Measurements from ENCODE around the gene WAPL. TPM values are rescaled to one million over a fixed set of nuclear protein-coding genes. Genes with fewer than 3 reads are reported as not detected.

The WAPL gene
- total RNA-seq, 1 experiment from 2014 or later: 32.1 TPM

DNA sequence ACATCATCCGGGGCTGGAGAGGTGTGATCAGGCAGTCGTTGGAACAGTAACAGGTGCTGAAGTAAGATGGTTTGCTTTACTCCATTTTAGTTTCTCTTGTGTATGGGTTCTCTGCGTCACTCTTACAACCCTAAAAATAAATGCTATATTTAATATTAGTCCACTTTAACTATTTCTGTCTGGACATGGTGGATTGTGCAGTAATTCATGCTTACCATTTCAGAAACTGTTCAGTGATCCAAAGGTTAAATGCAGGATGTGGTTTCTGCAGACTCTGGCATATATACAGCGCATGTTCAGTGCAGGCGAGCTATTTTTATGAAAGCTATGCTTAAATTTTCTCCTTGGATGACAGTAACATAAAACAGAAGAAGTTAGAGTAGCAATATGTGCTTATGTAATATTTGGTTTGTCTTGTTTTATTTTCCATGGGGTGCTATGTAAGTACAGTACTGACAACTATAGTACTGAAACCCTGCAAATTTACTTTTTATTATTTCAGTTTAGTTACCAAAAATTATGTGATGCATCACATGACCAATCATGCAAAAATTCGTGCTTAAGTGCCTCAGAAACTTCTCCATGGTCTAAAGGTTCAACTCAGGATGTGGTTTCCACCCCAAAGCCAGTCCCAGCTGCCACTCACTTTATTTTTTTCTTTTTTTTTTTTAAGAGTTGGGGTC is 108.4 kb downstream of the WAPL start:
- peak; percentile 30 for DNase-seq (ENCODE audit: low read depth)

- no peak for DNase-seq (ENCODE audit: low read depth)
These were observed 109.6 kb downstream of the WAPL start for GRCh38 chr10:86411852-86412560.

DNA sequence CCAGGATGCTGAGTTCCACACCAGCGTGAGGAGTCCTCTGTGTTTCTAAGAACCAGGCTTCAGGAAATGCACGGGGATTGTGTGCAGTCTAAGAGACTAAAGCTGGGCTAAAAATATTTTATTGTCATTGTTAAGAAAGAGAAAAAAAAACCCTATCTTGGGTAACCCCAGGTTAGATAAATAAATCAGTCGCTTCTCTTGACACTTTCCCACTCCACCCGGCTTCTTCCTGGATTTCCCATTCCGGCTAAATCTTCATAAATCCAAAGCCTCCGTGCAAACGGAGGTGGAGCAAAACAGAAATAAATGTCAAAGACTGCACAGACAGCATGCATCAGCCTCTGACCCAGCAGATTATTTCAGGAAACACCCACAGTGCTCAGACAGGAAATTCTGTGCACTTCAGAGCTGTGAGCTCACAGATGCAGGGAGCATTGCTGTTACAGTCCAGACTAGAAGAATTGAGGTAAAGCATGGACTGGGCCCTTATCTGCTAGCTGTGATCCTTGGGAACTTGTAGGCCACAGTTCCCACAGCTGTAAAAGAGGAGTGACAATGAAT is 110.2 kb downstream of the WAPL start:
- peak; percentile 56 for DNase-seq (ENCODE audit: low read depth)

GRCh38 chr10:86410542-86411124 is 111.0 kb downstream of the WAPL start:
- DNase-seq (ENCODE audit: low read depth): peak; percentile 27

GRCh38 chr10:86409183-86409582 is 112.4 kb downstream of the WAPL start:
- no peak for DNase-seq (ENCODE audit: low read depth)

DNA sequence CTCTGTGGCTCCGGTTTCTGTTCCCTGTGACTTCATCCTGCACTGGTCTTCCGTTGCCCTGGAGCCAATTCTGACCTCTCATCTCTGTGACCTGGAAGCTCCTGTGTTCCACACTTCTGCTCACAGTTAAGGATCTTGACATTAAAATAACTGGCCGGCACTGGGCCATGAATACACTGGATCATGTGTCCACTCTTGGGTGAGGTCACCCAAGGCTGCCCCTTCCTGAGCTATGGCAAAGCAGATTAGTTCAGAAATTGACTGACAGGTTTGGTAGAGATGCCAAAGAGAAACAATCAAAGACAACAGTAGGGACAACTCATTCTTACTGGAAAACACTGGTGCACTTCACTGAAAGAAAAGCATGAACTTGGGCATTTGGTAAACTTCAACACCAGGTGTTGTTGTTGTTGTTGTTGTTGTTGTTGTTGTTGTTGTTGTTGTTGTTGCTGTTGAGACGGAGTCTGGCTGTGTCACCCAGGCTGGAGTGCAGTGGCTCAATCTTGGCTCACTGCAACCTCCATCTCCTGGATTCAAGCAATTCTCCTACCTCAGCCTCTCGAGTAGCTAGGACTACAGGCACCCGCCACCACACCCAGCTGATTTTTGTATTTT is 118.3 kb downstream of the WAPL start:
- no peak for DNase-seq (ENCODE audit: low read depth)

DNA sequence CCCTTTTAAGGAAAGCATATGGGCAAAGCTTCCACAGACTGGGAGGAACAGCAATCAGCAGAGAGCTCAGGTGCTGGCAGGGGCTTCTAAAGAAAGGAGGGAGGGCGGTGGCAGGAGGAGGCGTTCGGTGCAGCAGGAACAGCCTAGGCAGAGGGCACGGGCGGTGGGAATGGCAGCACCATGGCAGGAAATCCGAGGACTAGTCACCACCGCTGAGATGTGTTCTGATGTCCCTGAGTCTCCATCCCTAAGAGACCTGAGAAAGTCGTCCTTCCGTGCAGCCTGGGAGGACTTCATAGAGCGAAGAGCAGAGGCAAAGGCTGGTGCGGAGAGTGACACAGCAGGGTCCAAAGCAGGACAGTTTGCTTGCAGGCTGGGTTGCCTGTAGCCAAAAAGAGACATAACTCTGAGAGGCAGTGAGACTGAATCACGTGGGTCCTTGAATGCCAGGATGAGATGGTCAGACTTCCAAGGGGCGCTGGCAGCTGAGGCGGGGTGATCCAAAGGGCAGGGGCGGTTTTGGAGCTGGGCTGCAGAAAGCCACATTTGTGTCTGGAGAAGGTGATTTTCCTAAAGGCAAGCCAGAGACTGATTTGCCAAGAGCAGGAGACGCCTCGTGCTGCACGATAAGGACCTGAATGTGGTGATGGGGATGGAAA is 119.2 kb downstream of the WAPL start:
- DNase-seq (ENCODE audit: low read depth): peak; percentile 27

DNA sequence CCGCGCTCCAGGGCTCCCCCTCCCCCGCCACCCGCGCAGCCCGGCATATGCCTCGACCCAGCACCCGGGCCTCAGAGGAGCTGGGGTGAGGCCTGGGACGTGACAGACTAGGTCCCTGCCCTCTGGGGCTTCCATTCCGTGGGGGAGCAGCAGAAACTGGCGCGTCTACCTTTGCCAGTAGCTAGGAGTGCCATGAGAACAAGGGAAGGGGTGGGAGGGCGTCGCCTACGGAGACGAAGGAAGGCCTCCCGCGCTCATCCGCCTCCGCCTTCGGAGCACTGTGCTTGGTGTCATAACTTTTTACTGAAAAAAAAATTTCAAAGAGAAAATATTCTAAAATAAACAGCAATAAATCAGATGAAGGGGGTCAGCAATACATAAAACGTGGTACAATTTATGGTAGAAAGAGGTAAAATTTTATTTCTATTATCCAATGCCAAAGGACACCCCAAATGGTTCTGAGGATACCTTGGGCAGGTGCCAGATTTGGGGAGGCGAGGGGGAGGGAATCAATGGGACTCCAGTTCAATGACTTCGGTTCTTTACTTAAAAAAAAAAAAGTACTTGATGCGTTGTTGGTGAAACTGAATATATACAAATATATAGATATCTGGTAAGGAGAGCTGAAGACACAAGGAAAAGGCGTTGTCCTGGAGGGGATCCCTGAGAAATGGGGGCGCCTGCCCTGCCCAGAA is 119.9 kb downstream of the WAPL start:
- DNase-seq (ENCODE audit: low read depth): no peak

DNA sequence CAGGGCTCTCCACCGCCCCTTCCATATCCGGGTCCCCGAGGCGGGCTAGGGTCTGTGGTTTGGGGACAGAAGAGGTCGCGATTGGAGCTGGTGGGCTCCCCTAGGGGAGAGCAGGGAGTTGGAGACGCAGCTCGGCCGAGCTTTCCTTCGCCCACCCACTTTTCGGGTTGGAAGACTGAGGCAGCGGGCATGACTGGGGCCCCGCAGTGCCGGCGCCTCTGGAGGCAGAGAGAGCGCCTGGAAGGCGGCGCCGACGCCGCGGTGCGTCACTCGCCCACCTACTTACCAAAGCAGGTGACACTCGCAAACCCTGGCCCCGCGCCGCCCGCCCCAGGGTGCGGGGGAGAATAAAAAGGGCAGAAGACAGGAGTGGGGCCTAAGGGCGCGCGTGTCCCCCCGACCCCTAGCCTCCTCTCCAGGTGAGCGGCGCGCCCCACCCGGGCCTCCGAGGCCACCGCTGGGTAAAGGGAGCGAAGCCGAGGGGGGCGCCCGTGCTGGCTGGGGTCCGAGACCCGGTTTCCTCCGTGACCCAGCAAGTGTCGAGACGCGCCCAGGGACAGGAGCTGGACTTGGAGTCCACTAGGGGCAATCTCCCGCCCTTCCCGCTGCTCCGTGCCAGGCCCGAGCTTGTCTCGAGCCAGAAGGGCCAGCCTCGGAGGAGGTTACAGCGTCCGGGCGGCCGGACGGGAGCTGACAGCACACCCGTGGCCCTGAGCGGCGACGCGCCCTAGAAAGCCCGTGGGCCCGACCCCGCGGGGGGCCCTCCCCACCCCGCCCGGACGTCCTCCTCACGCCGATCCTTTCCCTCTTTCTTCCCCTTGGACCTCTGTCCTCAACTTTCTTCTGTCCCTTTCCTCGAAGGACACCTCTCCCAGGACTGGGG is 120.6 kb downstream of the WAPL start:
- DNase-seq (ENCODE audit: low read depth): no peak

DNA sequence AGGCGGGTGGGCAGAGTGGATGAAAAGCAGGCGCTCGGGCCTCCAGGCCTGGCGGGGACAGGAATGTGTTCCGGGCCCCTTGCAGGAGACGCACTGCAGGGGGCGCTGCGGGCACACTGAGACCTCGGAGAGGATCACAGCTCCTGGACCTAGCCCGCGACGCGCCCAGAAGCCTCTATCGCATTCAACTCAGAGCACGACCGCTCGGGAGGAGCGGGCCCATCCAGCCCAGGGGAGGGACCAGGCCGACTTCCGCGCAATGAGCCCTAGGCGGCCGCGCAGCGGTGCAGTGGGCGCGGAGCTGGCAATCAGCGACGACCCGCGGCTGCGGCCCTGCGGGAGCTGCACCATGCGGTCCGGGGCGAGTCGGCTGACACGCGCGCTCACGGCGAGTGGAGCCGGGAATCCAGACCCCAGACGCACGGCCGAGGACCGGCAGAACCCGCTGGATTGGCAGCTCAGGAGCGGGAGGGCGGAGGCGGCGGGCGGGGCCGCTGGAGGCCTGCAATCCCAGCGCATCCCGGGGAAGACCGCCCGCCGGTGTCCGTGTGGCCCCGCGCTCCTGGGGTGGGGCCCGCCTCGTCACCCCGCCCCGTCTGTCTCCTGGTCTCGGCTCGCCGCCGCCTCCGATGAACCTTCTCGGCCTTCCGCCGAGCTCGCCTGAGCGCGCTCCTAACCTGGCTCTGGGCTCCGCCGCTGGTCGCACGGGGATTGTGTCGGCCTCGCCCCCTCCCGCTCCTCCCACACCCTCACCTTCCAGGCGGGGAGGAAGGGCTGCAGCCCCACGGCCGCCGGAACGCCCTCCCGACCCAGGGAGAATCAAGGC is 121.5 kb downstream of the WAPL start:
- peak; percentile 94 for DNase-seq (ENCODE audit: low read depth)

- DNase-seq (ENCODE audit: low read depth): no peak
These were observed 122.1 kb downstream of the WAPL start for GRCh38 chr10:86399514-86399878.

DNA sequence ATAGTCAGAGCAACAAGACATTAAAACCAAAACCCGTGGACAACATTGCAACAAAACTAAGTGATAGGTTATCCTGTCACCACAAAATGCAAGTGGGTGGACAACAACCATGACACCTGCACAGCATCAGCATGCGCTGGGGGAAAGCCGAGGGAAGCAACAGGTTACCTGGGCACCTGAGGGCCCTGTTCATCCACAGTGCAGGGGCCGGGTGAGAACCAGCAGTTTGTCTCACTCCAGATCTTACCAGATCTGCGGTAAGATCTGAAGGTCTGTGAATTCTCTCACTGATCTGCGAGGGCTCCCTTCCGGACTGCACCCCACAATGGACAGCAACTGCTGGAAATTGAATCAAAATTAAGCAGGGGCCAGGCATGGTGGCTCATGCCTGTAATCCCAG is 124.5 kb downstream of the WAPL start:
- no peak for DNase-seq (ENCODE audit: low read depth)

DNA sequence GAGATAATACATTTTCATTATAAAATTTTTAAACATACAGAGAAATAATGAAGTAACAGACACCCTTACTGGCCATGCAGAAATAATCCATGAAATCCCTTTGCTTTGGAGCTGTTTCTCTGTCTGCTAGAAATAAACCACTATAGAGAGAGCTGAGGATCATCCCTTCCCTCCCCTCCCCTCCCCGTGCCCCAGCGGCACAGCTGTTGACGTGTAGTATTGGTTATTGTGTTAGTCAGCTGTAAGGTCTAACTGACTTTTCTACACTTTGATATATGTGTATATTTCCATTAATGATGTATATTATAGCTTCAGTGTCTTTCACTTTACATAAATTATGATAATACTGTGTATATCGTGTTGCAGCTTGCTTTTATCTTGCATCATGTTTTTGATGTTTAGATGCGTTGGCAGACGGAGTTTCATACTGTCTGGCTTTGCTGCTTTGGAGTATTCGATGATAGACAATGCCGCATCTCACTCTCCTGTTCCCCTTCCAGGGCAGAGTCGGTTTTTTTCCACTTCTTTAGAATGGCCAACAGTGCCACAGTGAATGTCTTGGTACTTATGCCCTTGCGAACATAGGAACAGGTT is 127.6 kb downstream of the WAPL start:
- DNase-seq (ENCODE audit: low read depth): no peak

- DNase-seq (ENCODE audit: low read depth): no peak
These were observed 128.2 kb downstream of the WAPL start for GRCh38 chr10:86393362-86393761.

DNA sequence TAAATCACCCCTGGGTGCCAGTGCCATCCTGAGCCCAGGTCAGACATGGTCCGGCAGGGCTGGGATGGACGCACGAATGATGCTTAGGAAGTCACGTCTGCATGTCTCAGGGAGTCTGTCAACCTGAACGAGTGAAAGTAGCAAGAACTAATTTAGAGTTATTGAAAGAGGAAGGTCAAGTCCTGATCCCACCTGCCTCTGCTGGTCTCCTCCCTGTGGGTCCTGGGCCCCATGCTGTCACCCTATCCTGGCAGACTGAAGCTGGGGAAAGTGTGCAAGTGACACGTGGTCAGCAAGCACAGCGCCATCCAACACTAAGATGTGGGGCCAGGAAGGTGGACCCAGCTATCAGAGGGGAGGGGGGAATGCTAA is 128.9 kb downstream of the WAPL start:
- DNase-seq (ENCODE audit: low read depth): no peak

GRCh38 chr10:86391986-86392722 is 129.4 kb downstream of the WAPL start:
- DNase-seq (ENCODE audit: low read depth): no peak

DNA sequence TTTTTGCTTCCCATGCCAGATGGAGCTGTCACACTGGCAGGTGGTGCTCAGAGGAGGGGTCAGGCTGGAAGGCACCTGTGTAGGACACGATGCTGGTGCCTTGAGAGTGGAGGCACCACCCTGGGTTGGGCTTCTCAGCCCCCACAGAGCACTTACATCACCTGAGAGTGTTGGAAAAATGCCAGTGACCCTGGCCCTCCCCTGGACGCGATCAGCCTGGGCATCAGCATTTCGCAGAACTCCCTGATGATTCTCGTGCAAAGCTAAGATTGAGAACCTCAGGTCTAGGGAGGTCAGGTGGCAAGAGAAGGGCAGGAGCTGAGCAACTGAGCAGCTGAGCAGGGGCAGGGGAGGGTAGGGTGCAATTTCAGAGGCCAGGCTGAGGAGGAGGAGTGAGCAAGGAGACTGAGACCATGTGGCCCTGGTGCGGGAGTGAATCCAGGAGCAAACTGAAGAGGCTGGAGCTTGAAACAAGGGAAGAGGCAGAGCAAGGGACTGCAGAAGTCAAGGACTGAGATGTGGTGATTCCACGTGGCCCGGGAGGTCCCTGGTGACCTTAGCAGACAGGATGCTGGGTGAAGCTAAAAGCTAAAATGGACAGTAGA is 130.3 kb downstream of the WAPL start:
- DNase-seq (ENCODE audit: low read depth): no peak
